Thyroid gland (tissue), 4 donors: ENCODE measurements around the gene EML4.

Experiments used
- CTCF ChIP-seq, 6 experiments: fragments of 200-600 bp in 3 of 6; fragments of 450-650 bp in 3 of 6; sonication (generic) in 3 of 6; IDR thresholded peaks; one replicate each; pipeline ENCODE4 v1.5.1; 2016 to 2019; ENCODE audit warnings: antibody characterized with exemption in 6 of 6, mild to moderate bottlenecking in 2 of 6, inconsistent platforms in 1 of 6, moderate library complexity in 1 of 6
- POLR2A ChIP-seq, 2 donors: fragments of 450-650 bp; IDR thresholded peaks; one replicate each; pipeline ENCODE4 v1.6.1; 2017; ENCODE audit warnings: antibody characterized with exemption in 2 of 2, mild to moderate bottlenecking in 2 of 2, moderate library complexity in 1 of 2

DNA sequence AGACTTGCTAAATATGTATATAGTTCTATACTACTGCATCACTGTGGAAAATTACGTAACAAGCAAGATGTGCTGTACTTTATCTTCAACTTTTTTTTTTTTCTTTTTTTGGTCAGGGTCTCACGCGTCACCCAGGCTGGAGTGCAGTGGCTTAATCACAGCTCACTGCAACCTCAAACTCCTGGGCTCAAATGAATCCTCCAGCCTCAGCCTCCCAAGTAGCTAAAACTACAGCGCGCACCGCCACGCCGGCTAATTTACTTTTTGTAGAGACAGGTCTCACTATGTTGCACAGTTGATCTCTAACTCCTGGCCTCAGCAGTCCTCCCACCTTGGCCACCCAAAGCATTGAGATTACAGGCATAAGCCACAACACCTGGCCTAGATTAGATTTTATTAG, 123.9 kb downstream of the EML4 start:
- TF ChIP-seq CTCF (IDR thresholded peaks at IDR 0.05) (no peak), POLR2A (IDR thresholded peaks at IDR 0.05) (no peak)
